Placental epithelial cell (primary cell): Measurements from ENCODE around the gene MAPKBP1. TPM values are rescaled to one million over a fixed set of nuclear protein-coding genes. Genes with fewer than 3 reads are reported as not detected.

ENCODE experiments used
- small RNA-seq: library from RNA; depleted of rRNA; stranded (forward); fragments of <200 nt; gene quantifications from one replicate; pipeline ENCODE3, GENCODE V24; 2012
- total RNA-seq: library from RNA; depleted of rRNA; stranded (reverse); fragments of >200 nt; gene quantifications from 2 replicates; pipeline ENCODE4 v1.2.3, GENCODE V29; 2012

The MAPKBP1 gene
- total RNA-seq = 12.0 and 19.6 TPM in 2 replicates

GRCh38 chr15:41774062-41774881 is at the start of gene MAPKBP1:
MAPKBP1 (plus strand) TSS chr15:41774484; CDS start chr15:41775276, 792 bp downstream.

GRCh38 chr15:41827880-41828806 is 53.9 kb downstream of the MAPKBP1 start, which contains the start of gene JMJD7:
JMJD7 (plus strand) TSS chr15:41828092; CDS start chr15:41828125, 33 bp downstream.

GRCh38 chr15:41838400-41838897 is 64.2 kb downstream of the MAPKBP1 start, which contains the start of gene PLA2G4B:
PLA2G4B (plus strand) TSS chr15:41838847; CDS start chr15:41838914, 67 bp downstream.

Small RNAs within 50 kb of the gene (small RNA-seq; reads per million reads assigned to genes)
- gene JMJD7-PLA2G4B (not detected), gene MIR4310 (not detected), gene RNA5SP393 (not detected)

Other genes with a start within 250 kb of the MAPKBP1 start
- gene RPAP1, start 230.2 kb upstream of the MAPKBP1 start, total RNA-seq = 18.1 and 21.4 TPM in 2 replicates
- gene TYRO3, start 215.3 kb upstream of the MAPKBP1 start, total RNA-seq = 7.8 and 12.6 TPM in 2 replicates
- gene MGA, start 114.1 kb upstream of the MAPKBP1 start, total RNA-seq = 33.4 and 37.3 TPM in 2 replicates
- gene JMJD7, start 53.6 kb downstream of the MAPKBP1 start, total RNA-seq = 0.39 and 5.2 TPM in 2 replicates
- gene PLA2G4B, start 64.4 kb downstream of the MAPKBP1 start, total RNA-seq = 0.33 and 2.0 TPM in 2 replicates
- gene SPTBN5, start 119.6 kb downstream of the MAPKBP1 start, total RNA-seq = 0.65 and 3.9 TPM in 2 replicates
- gene EHD4, start 198.1 kb downstream of the MAPKBP1 start, total RNA-seq = 57.7 and 64.4 TPM in 2 replicates
- gene PLA2G4E, start 246.6 kb downstream of the MAPKBP1 start, total RNA-seq = not detected in 2 replicates